Esophagus muscularis mucosa (tissue), 4 donors: Measurements from ENCODE around the gene FAM120B. TPM values are rescaled to one million over a fixed set of nuclear protein-coding genes. Genes with fewer than 3 reads are reported as not detected.

ENCODE experiments used
- DNase-seq: peaks from one replicate; pipeline ENCODE4 v3.0.0-alpha.2; 2017; ENCODE audit errors: extremely low spot score
- H3K27ac ChIP-seq, 4 donors: fragments of 200-600 bp; sonication (generic); replicated peaks in 1 of 4; 1 replicate in 3 of 4; 2 replicates in 1 of 4; pipeline ENCODE4 v1.5.1; 2016 to 2019; ENCODE audit warnings: mild to moderate bottlenecking in 1 of 4
- H3K27me3 ChIP-seq, 4 donors: fragments of 200-600 bp; sonication (generic); one replicate each; pipeline versions ENCODE4 v1.5.1 to v1.6.0; 2016 to 2019
- H3K36me3 ChIP-seq, 4 donors: fragments of 200-600 bp; sonication (generic); one replicate each; pipeline ENCODE4 v1.5.1; 2016 to 2019
- H3K4me1 ChIP-seq, 4 donors: fragments of 200-600 bp; sonication (generic); one replicate each; pipeline ENCODE4 v1.5.1; 2016 to 2019
- H3K4me3 ChIP-seq, 4 donors: fragments of 200-600 bp; sonication (generic); 1 replicate in 2 of 4; 2 replicates in 2 of 4; pipeline ENCODE4 v1.5.1; 2016 to 2019; ENCODE audit warnings: mild to moderate bottlenecking in 4 of 4, moderate library complexity in 1 of 4
- H3K9me3 ChIP-seq, 4 donors: fragments of 200-600 bp; sonication (generic); 1 replicate in 3 of 4; 2 replicates in 1 of 4; pipeline ENCODE4 v1.5.1; 2016 to 2019
- CTCF ChIP-seq, 3 experiments: fragments of 200-600 bp in 2 of 3; fragments of 450-650 bp in 1 of 3; sonication (generic) in 2 of 3; IDR thresholded peaks; one replicate each; pipeline ENCODE4 v1.5.1; 2017 to 2019; ENCODE audit warnings: antibody characterized with exemption in 3 of 3, mild to moderate bottlenecking in 2 of 3, moderate library complexity in 1 of 3
- EP300 ChIP-seq: sonication (generic); formaldehyde crosslinking; IDR thresholded peaks from one replicate; pipeline ENCODE4 v1.6.1; 2017; ENCODE audit warnings: antibody characterized with exemption
- POLR2A ChIP-seq: fragments of 450-650 bp; IDR thresholded peaks from one replicate; pipeline ENCODE4 v1.6.1; 2017; ENCODE audit warnings: antibody characterized with exemption, moderate library complexity, mild to moderate bottlenecking, low read depth
- POLR2AphosphoS5 ChIP-seq, 2 donors: sonication (generic); formaldehyde crosslinking; IDR thresholded peaks; one replicate each; pipeline ENCODE4 v1.6.1; 2017; ENCODE audit warnings: antibody characterized with exemption in 2 of 2
- WGBS: methylation state at CpG from one replicate; pipeline ENCODE4 v1.1.5; 2018; 5-methylcytosine and 5-hydroxymethylcytosine counted together
- intact Hi-C: fragments of 100-400 bp; cut with DNase I; formaldehyde crosslinking; loops from one replicate; pipeline ENCODE4 v1.15.1; 2023
- total RNA-seq, 4 donors: library from RNA; depleted of rRNA; stranded (reverse); fragments of >200 nt; gene quantifications; one replicate each; pipeline versions ENCODE4 v1.1.0 to v1.2.1, GENCODE V29; 2016

The FAM120B gene
- total RNA-seq, 4 donors from 2014 or later: 28.1 to 49.0 (median 33.7) TPM

DNA sequence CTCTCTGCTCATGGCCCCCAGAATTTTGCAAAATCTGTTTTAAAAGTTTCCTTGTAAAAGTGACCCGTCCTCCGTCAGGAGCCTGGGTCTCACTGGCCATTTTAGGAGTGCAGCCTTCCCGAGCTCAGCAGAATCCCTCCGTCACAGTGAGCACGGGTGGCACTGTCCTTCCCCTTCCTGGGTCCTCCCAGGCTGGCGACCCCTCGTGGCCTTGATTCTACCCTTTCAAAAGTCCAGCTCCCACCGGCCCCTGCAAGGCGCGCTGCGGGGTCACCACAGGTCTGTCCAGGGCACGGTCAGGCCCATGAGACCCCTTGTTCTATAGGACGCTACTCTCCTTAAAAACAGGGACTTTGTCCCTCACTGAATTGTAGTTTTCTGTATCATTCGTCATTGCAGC, 133.9 kb downstream of the FAM120B start:
- no peak overlapping the region for H3K4me3 ChIP-seq
- peaks cover 6 to 24% (median 19%) of the 10 kb centered on the region in 4 donors for H3K4me1 ChIP-seq
- TF ChIP-seq POLR2AphosphoS5 (IDR thresholded peaks at IDR 0.05) (no peak), EP300 (no peak), POLR2A (no peak), CTCF (IDR thresholded peaks at IDR 0.05) (no peak)
- no peaks in the 10 kb centered on the region for H3K36me3 ChIP-seq
- no peaks in the 10 kb centered on the region for H3K27me3 ChIP-seq
- no peak overlapping the region for H3K27ac ChIP-seq
- intact Hi-C loops: no loop called here
- 93% methylated on average over 14 of the region's 14 CpGs for WGBS
- peaks cover 0 to 7% (median 5%) of the 10 kb centered on the region in 4 donors for H3K9me3 ChIP-seq
- no peak for DNase-seq

DNA sequence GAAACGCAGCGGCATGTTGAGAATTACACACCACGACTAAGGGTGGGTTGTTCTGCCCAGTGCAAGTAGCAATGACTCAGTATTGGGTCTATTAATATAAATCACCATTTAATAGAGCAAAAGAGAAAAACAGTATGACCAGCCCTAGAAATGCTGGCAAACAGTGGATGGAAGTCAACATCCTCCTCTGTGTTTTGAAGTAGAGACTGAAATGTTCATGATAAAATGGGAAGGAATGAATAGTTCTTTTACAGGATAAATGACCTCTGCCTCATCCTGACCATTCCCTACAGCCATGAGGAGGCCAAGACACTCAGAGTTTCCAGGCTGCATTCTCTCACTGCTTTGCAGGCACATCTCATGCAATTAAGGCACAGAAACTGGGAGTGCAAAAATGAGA, 134.8 kb downstream of the FAM120B start:
- Histone ChIP-seq H3K36me3 (no peaks in the 10 kb centered on the region), H3K4me3 (no peak overlapping the region), H3K4me1 (peaks cover 6 to 24% (median 19%) of the 10 kb centered on the region in 4 donors), H3K27me3 (no peaks in the 10 kb centered on the region), H3K27ac (no peak overlapping the region), H3K9me3 (peaks cover 0 to 1% (median 0%) of the 10 kb centered on the region in 4 donors)
- no peak for DNase-seq
- 71% methylated on average over 3 of the region's 3 CpGs for WGBS
- intact Hi-C loops: no loop called here
- TF ChIP-seq CTCF (IDR thresholded peaks at IDR 0.05) (no peak), POLR2A (no peak), POLR2AphosphoS5 (IDR thresholded peaks at IDR 0.05) (no peak), EP300 (no peak)

GRCh38 chr6:170442596-170442995, 136.0 kb downstream of the FAM120B start:
- H3K4me3 ChIP-seq: no peak overlapping the region
- intact Hi-C loops: no loop called here
- H3K27me3 ChIP-seq: no peaks in the 10 kb centered on the region
- DNase-seq: no peak
- 91% methylated on average over 8 of the region's 8 CpGs for WGBS
- peaks cover 6 to 24% (median 18%) of the 10 kb centered on the region in 4 donors for H3K4me1 ChIP-seq
- no peak overlapping the region for H3K27ac ChIP-seq
- TF ChIP-seq EP300: no peak
- TF ChIP-seq POLR2AphosphoS5 (IDR thresholded peaks at IDR 0.05): no peak
- TF ChIP-seq POLR2A: no peak
- TF ChIP-seq CTCF (IDR thresholded peaks at IDR 0.05): no peak
- no peaks in the 10 kb centered on the region for H3K36me3 ChIP-seq
- no peaks in the 10 kb centered on the region for H3K9me3 ChIP-seq

- Histone ChIP-seq H3K27ac (no peak overlapping the region), H3K36me3 (no peaks in the 10 kb centered on the region), H3K4me3 (no peak overlapping the region), H3K4me1 (peaks cover under 1 to 18% (median 12%) of the 10 kb centered on the region in 4 donors), H3K9me3 (no peaks in the 10 kb centered on the region), H3K27me3 (no peaks in the 10 kb centered on the region)
- TF ChIP-seq EP300: no peak
- TF ChIP-seq POLR2AphosphoS5 (IDR thresholded peaks at IDR 0.05): no peak
- no peak for TF ChIP-seq CTCF (IDR thresholded peaks at IDR 0.05)
- no peak for TF ChIP-seq POLR2A
- 91% methylated on average over 6 of the region's 8 CpGs for WGBS
- intact Hi-C loops: no loop called here
- no peak for DNase-seq
Measured at GRCh38 chr6:170443151-170443662, 136.6 kb downstream of the FAM120B start.

DNA sequence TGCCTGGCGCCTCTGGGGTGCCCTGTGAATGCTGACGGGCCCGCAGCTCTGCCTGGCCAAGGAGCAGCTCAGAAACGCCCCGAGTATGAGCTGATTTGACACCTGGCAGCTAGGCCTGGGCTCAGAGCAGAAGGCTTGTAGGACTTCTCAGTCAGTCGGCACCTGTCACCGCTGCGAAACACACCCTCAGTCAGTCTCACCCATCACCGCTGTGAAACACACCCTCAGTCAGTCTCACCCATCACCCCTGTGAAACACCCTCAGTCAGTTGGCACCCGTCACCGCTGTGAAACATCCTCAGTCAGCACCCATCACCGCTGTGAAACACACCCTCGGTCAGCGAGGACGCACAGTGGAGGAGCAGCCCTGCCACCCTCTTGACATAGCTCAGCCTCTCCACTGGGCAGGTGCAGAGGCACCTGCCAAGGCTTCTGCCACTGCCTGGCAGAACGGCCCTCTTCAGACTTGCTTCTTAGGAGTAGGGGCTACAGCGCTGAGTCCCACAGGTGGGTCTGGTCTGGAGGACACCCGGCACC, 137.6 kb downstream of the FAM120B start:
- DNase-seq: no peak
- WGBS: 89% methylated on average over 15 of the region's 18 CpGs
- no peak for TF ChIP-seq CTCF (IDR thresholded peaks at IDR 0.05)
- no peak for TF ChIP-seq POLR2A
- TF ChIP-seq EP300: no peak
- TF ChIP-seq POLR2AphosphoS5 (IDR thresholded peaks at IDR 0.05): no peak

More for the DNA sequence above, 137.6 kb downstream of the FAM120B start:
- Histone ChIP-seq H3K4me1 (peaks cover 0 to 9% (median 3%) of the 10 kb centered on the region in 4 donors), H3K4me3 (no peak overlapping the region), H3K36me3 (no peaks in the 10 kb centered on the region), H3K9me3 (no peaks in the 10 kb centered on the region), H3K27ac (no peak overlapping the region), H3K27me3 (no peaks in the 10 kb centered on the region)
- intact Hi-C loops: no loop called here
